SK-N-SH (cell line): ENCODE data around the gene SH3RF1.

Experiments used
- GABPA ChIP-seq: IDR thresholded peaks from 2 replicates; pipeline ENCODE4 v1.4.0; 2012; ENCODE audit warnings: low read depth, mild to moderate bottlenecking
- PBX3 ChIP-seq: IDR thresholded peaks from 2 replicates; pipeline ENCODE4; 2012
- RFX5 ChIP-seq: IDR thresholded peaks from 2 replicates; pipeline ENCODE4 v1.6.1; 2012; ENCODE audit warnings: mild to moderate bottlenecking, improper control_type of control experiment, low read length
- SMC3 ChIP-seq: IDR thresholded peaks from 2 replicates; pipeline ENCODE4 v1.6.1; 2012; ENCODE audit warnings: low read depth, low read length, improper control_type of control experiment
- TF ChIP-seq, protein P1 (sequence below): fragments of 200-600 bp; sonication (generic); IDR thresholded peaks from 2 replicates; pipeline ENCODE4 v1.6.1; 2017; ENCODE audit warnings: antibody characterized with exemption, mild to moderate bottlenecking, moderate library complexity

DNA sequence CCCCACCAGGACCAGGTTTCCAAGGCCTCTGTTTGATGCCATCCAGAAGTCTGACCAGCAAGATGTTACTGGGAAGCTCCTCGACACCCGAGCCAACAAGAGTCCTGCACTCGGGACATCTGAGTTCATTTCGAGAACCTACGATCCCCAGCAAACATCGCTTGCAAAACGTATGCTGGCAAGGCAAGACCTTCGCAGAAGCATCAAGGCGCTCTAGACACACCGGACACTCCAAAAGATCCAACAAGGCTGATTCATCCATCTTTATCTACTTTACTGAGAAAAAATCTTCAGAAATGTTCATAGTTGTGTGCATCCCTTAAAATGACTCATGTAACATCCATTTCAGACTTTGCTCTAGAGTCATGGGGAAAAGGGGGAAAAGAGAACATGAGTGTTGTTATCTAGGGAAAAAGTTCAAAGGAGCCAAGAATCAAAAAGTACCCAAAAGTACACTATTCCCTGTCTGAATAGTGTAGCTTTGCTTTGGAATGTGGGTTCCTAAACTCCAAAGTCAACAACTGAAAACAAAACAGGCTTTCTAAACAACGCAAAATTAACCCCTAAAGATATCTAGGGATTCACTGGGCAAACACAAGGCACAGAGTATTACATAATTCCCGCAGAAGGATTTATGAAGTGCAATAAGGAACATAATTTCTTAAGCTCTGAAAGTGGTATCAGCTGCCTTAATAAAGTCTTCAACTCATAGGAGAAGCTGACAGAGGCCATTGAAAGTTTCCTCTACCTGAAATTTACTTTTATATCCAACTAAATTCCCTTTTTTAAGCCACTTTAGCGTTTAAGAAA, 1.6 kb downstream of the SH3RF1 start:
- TF ChIP-seq SMC3, result no peak
- TF ChIP-seq, protein P1, sequence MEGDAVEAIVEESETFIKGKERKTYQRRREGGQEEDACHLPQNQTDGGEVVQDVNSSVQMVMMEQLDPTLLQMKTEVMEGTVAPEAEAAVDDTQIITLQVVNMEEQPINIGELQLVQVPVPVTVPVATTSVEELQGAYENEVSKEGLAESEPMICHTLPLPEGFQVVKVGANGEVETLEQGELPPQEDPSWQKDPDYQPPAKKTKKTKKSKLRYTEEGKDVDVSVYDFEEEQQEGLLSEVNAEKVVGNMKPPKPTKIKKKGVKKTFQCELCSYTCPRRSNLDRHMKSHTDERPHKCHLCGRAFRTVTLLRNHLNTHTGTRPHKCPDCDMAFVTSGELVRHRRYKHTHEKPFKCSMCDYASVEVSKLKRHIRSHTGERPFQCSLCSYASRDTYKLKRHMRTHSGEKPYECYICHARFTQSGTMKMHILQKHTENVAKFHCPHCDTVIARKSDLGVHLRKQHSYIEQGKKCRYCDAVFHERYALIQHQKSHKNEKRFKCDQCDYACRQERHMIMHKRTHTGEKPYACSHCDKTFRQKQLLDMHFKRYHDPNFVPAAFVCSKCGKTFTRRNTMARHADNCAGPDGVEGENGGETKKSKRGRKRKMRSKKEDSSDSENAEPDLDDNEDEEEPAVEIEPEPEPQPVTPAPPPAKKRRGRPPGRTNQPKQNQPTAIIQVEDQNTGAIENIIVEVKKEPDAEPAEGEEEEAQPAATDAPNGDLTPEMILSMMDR, result no peak
- no peak for TF ChIP-seq RFX5
- no peak; the same call in 1 of the 2 replicates for TF ChIP-seq PBX3
- TF ChIP-seq GABPA, result no peak
